Naive thymus-derived CD4-positive, alpha-beta T cell (primary cell): ENCODE data around the gene SRR. TPM values are rescaled to one million over a fixed set of nuclear protein-coding genes. Genes with fewer than 3 reads are reported as not detected.

ENCODE experiments used
- ATAC-seq: fragments of 150-1000 bp; cut with Tn5 transposase; 2 replicates; pipeline ENCODE4 v1.10.0; 2021; ENCODE audit warnings: mild to moderate bottlenecking, moderate library complexity
- CTCF ChIA-PET: fragments of 350-600 bp; sonication (Branson Sonifier 250); formaldehyde crosslinking; loops from one replicate; lab custom pipeline; 2021; ENCODE audit warnings: antibody characterized with exemption; lab: Charles Lee
- POLR2A ChIA-PET: fragments of 350-600 bp; sonication (Branson Sonifier 250); formaldehyde crosslinking; loops from one replicate; lab custom pipeline; 2021; ENCODE audit warnings: antibody characterized with exemption, inconsistent platforms; lab: Charles Lee
- DNase-seq, 9 donors: peaks; one replicate each; pipeline versions ENCODE4 v3.0.0 to v3.0.0-alpha.2; 2020 to 2022; ENCODE audit warnings: mixed read lengths in 1 of 9
- H3K27ac ChIP-seq: one replicate; pipeline ENCODE4 v1.7.0; 2013; ENCODE audit warnings: mild to moderate bottlenecking, low read depth, low read length, moderate library complexity
- H3K27me3 ChIP-seq, 2 donors: one replicate each; pipeline ENCODE4 v1.7.0; 2013; ENCODE audit warnings: low read length in 2 of 2, mild to moderate bottlenecking in 2 of 2, moderate library complexity in 2 of 2; ENCODE audit not compliant: control insufficient read depth in 2 of 2, insufficient read depth in 2 of 2
- H3K36me3 ChIP-seq, 3 experiments: 1 replicate in 2 of 3; 2 replicates in 1 of 3; pipeline ENCODE4 v1.7.0; 2013; ENCODE audit warnings: low read length in 3 of 3, mild to moderate bottlenecking in 3 of 3, moderate library complexity in 1 of 3; ENCODE audit not compliant: insufficient read depth in 3 of 3, control insufficient read depth in 2 of 3
- H3K4me1 ChIP-seq, 2 donors: one replicate each; pipeline ENCODE4 v1.7.0; 2013; ENCODE audit warnings: low read length in 2 of 2, mild to moderate bottlenecking in 2 of 2, moderate library complexity in 1 of 2; ENCODE audit not compliant: control insufficient read depth in 2 of 2, insufficient read depth in 2 of 2
- H3K4me3 ChIP-seq: 2 replicates; pipeline ENCODE4 v1.7.0; 2013; ENCODE audit warnings: mild to moderate bottlenecking, low read length
- H3K9me3 ChIP-seq, 3 experiments: 1 replicate in 2 of 3; 2 replicates in 1 of 3; pipeline ENCODE4 v1.7.0; 2013; ENCODE audit warnings: low read length in 3 of 3; ENCODE audit not compliant: control insufficient read depth in 2 of 3
- H3K27ac Mint-ChIP-seq, 9 donors: one replicate each; pipeline ENCODE4 v1.8.0; 2020 to 2022; ENCODE audit warnings: mixed read lengths in 9 of 9, mild to moderate bottlenecking in 8 of 9, moderate library complexity in 5 of 9, inconsistent platforms in 2 of 9
- H3K27me3 Mint-ChIP-seq, 5 donors: one replicate each; pipeline ENCODE4 v1.8.0; 2021 to 2022; ENCODE audit warnings: mixed read lengths in 5 of 5, mild to moderate bottlenecking in 1 of 5
- H3K36me3 Mint-ChIP-seq, 5 donors: one replicate each; pipeline ENCODE4 v1.8.0; 2020 to 2022; ENCODE audit warnings: mixed read lengths in 5 of 5, mild to moderate bottlenecking in 3 of 5, inconsistent platforms in 1 of 5
- H3K4me1 Mint-ChIP-seq, 7 donors: one replicate each; pipeline ENCODE4 v1.8.0; 2020 to 2022; ENCODE audit warnings: mixed read lengths in 7 of 7, mild to moderate bottlenecking in 3 of 7, inconsistent platforms in 1 of 7
- H3K4me3 Mint-ChIP-seq, 10 donors: one replicate each; pipeline ENCODE4 v1.8.0; 2020 to 2022; ENCODE audit warnings: mild to moderate bottlenecking in 10 of 10, mixed read lengths in 10 of 10, moderate library complexity in 6 of 10, inconsistent platforms in 2 of 10
- H3K9me3 Mint-ChIP-seq, 11 donors: one replicate each; pipeline ENCODE4 v1.8.0; 2020 to 2022; ENCODE audit warnings: mixed read lengths in 11 of 11, mild to moderate bottlenecking in 4 of 11, inconsistent platforms in 1 of 11, moderate library complexity in 1 of 11
- intact Hi-C, 2 donors: fragments of 100-400 bp; cut with micrococcal nuclease; formaldehyde crosslinking; loops; one replicate each; pipeline ENCODE4 v1.15.1; 2023
- polyA plus RNA-seq, 2 donors: library from polyadenylated mRNA; unstranded; fragments of 300-500 nt; fragmentation: Illumina TruSeq; gene quantifications; one replicate each; pipeline ENCODE4 v1.2.3, GENCODE V29; 2021
- total RNA-seq, 6 experiments: library from RNA in 5 of 6; stranded (reverse) in 5 of 6; gene quantifications; 1 replicate in 5 of 6; 2 replicates in 1 of 6; pipeline ENCODE4 v1.2.3 and lab custom pipeline; 2021 to 2026

SRR gene
- total and polyA plus RNA-seq, 7 experiments from 2014 or later = 3.1 to 16.0 (median 8.3) TPM

DNA sequence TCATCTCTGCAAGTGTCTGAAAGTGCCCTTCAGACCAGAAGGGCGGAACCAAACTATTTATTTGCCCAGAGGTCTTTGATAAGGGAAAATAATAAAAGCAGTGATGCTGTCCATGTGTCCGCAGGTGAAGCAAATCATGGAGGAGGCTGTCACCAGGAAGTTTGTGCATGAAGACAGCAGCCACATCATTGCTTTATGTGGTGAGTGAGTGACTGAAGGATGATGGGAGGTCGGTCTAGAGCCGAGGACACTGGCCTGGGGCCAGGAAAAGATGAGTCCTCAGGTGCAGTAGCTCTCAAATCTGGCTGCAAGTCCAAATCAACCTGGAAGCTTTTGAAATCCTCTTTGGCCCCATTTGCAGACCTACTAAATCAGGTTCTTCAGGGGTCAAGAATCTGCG, 39.7 kb downstream of the SRR start:
- peak overlapping the region in 1 of 9 donors; percentile 63 for H3K27ac Mint-ChIP-seq
- H3K9me3 Mint-ChIP-seq = no peaks in the 10 kb centered on the region
- H3K4me1 ChIP-seq = peaks cover 0 to under 1% of the 10 kb centered on the region in 2 donors
- H3K27me3 Mint-ChIP-seq = no peaks in the 10 kb centered on the region
- H3K4me3 ChIP-seq = no peak overlapping the region
- H3K36me3 Mint-ChIP-seq = peaks cover 0 to 16% (median 7%) of the 10 kb centered on the region in 5 donors
- ChIA-PET CTCF (no interaction called here), POLR2A (interaction anchor here (1.0 kb wide), 1 partner anchor 12 kb away, joined by 4 read pairs; no protein-coding TSS in a partner anchor)
- H3K4me1 Mint-ChIP-seq = peaks cover 7 to 26% (median 17%) of the 10 kb centered on the region in 7 donors
- no peak overlapping the region for H3K4me3 Mint-ChIP-seq
- H3K27me3 ChIP-seq = no peaks in the 10 kb centered on the region
- H3K36me3 ChIP-seq = peaks cover 0 to 36% (median 4%) of the 10 kb centered on the region in 3 experiments
- DNase-seq (no peak), ATAC-seq (peak; percentile 32)
- H3K27ac ChIP-seq = no peak overlapping the region
- H3K9me3 ChIP-seq = no peaks in the 10 kb centered on the region
- intact Hi-C loops = no loop called here

- DNase-seq (no peak), ATAC-seq (no peak)
- H3K4me1 Mint-ChIP-seq = peaks cover 3 to 18% (median 12%) of the 10 kb centered on the region in 7 donors
- POLR2A ChIA-PET = no interaction called here
- H3K27ac ChIP-seq = no peak overlapping the region
- intact Hi-C loops = no loop called here
- H3K27me3 Mint-ChIP-seq = no peaks in the 10 kb centered on the region
- H3K4me1 ChIP-seq = no peaks in the 10 kb centered on the region
- H3K27me3 ChIP-seq = no peaks in the 10 kb centered on the region
- no peak overlapping the region for H3K4me3 Mint-ChIP-seq
- H3K9me3 Mint-ChIP-seq = no peaks in the 10 kb centered on the region
- H3K9me3 ChIP-seq = no peaks in the 10 kb centered on the region
- CTCF ChIA-PET = no interaction called here
- peaks cover 0 to 36% (median 4%) of the 10 kb centered on the region in 3 experiments for H3K36me3 ChIP-seq
- peaks cover 0 to 16% (median 7%) of the 10 kb centered on the region in 5 donors for H3K36me3 Mint-ChIP-seq
- H3K4me3 ChIP-seq = no peak overlapping the region
- H3K27ac Mint-ChIP-seq = no peak overlapping the region
Measured at GRCh38 chr17:2344528-2344927, 40.8 kb downstream of the SRR start.

GRCh38 chr17:2346475-2346874, 42.7 kb downstream of the SRR start:
- Mint-ChIP-seq H3K4me1 (peaks cover 3 to 13% (median 8%) of the 10 kb centered on the region in 7 donors), H3K4me3 (no peak overlapping the region), H3K36me3 (peaks cover 0 to 16% (median 7%) of the 10 kb centered on the region in 5 donors), H3K9me3 (peaks cover 0 to 2% (median 0%) of the 10 kb centered on the region in 11 donors), H3K27me3 (no peaks in the 10 kb centered on the region), H3K27ac (no peak overlapping the region)
- Histone ChIP-seq H3K27me3 (no peaks in the 10 kb centered on the region), H3K4me1 (no peaks in the 10 kb centered on the region), H3K4me3 (no peak overlapping the region), H3K9me3 (no peaks in the 10 kb centered on the region), H3K27ac (no peak overlapping the region), H3K36me3 (peaks cover 0 to 28% (median 4%) of the 10 kb centered on the region in 3 experiments)
- intact Hi-C loops = no loop called here
- DNase-seq = no peak
- ATAC-seq = no peak
- ChIA-PET POLR2A (interaction anchor here (2.1 kb wide), 1 partner anchor 9 kb away, joined by 7 read pairs; the partner anchor contains the start of genes SGSM2 and TSR1), CTCF (no interaction called here)

GRCh38 chr17:2347805-2348685, 44.3 kb downstream of the SRR start:
- Histone ChIP-seq H3K4me1 (peaks cover 0 to 3% of the 10 kb centered on the region in 2 donors), H3K27ac (no peak overlapping the region), H3K4me3 (no peak overlapping the region), H3K9me3 (no peaks in the 10 kb centered on the region), H3K36me3 (peaks cover 0 to 23% (median 4%) of the 10 kb centered on the region in 3 experiments), H3K27me3 (no peaks in the 10 kb centered on the region)
- Mint-ChIP-seq H3K36me3 (peaks cover 0 to 12% (median 3%) of the 10 kb centered on the region in 5 donors), H3K27me3 (no peaks in the 10 kb centered on the region), H3K27ac (no peak overlapping the region), H3K4me1 (peaks cover 5 to 11% (median 9%) of the 10 kb centered on the region in 7 donors), H3K4me3 (no peak overlapping the region), H3K9me3 (peaks cover 0 to 2% (median 0%) of the 10 kb centered on the region in 11 donors)
- DNase-seq (no peak), ATAC-seq (no peak)
- intact Hi-C loops = no loop called here
- CTCF ChIA-PET = interaction anchor here (0.5 to 1.0 kb wide), 2 partner anchors 12 to 86 kb away, joined by 3 to 5 read pairs; partner anchors contain the start of gene TSR1
- POLR2A ChIA-PET = interaction anchor here (0.7 to 1.4 kb wide), 2 partner anchors 9 to 12 kb away, joined by 3 to 4 read pairs; partner anchors contain the start of gene TSR1

- Mint-ChIP-seq H3K27ac (no peak overlapping the region), H3K4me3 (no peak overlapping the region), H3K36me3 (no peaks in the 10 kb centered on the region), H3K9me3 (peaks cover 0 to 2% (median 0%) of the 10 kb centered on the region in 11 donors), H3K27me3 (no peaks in the 10 kb centered on the region), H3K4me1 (peaks cover 15 to 23% (median 19%) of the 10 kb centered on the region in 7 donors)
- ATAC-seq (no peak), DNase-seq (no peak)
- H3K9me3 ChIP-seq = no peaks in the 10 kb centered on the region
- no peak overlapping the region for H3K4me3 ChIP-seq
- CTCF ChIA-PET = no interaction called here
- no peak overlapping the region for H3K27ac ChIP-seq
- no peaks in the 10 kb centered on the region for H3K27me3 ChIP-seq
- intact Hi-C loops = no loop called here
- H3K4me1 ChIP-seq = peaks cover 15 to 19% of the 10 kb centered on the region in 2 donors
- peaks cover 0 to 3% (median 0%) of the 10 kb centered on the region in 3 experiments for H3K36me3 ChIP-seq
- POLR2A ChIA-PET = interaction anchor here (0.6 to 1.6 kb wide), 2 partner anchors 13 to 328 kb away, joined by 3 to 7 read pairs; no protein-coding TSS in a partner anchor
Measured at GRCh38 chr17:2351269-2351668, 47.5 kb downstream of the SRR start.

- Histone ChIP-seq H3K4me3 (no peak overlapping the region), H3K9me3 (no peaks in the 10 kb centered on the region), H3K27ac (no peak overlapping the region), H3K36me3 (peaks cover 0 to 6% (median 0%) of the 10 kb centered on the region in 3 experiments), H3K27me3 (no peaks in the 10 kb centered on the region), H3K4me1 (peaks cover 15 to 19% of the 10 kb centered on the region in 2 donors)
- peak overlapping the region; percentile 51 to 97 (median 87) for H3K27ac Mint-ChIP-seq
- CTCF ChIA-PET = interaction anchor here (0.6 to 2.2 kb wide), 5 partner anchors 10 to 632 kb away, joined by 3 to 18 read pairs (median 5); partner anchors contain the start of gene TSR1
- intact Hi-C loops = no loop called here
- H3K9me3 Mint-ChIP-seq = peaks cover 0 to 2% (median 0%) of the 10 kb centered on the region in 11 donors
- POLR2A ChIA-PET = interaction anchor here (0.7 to 2.4 kb wide), 4 partner anchors 16 to 705 kb away, joined by 3 to 18 read pairs (median 8); partner anchors contain the start of genes MNT, SGSM2 and TSR1
- peaks cover 16 to 23% (median 21%) of the 10 kb centered on the region in 7 donors for H3K4me1 Mint-ChIP-seq
- peaks cover 0 to 4% (median 2%) of the 10 kb centered on the region in 5 donors for H3K36me3 Mint-ChIP-seq
- ATAC-seq = no peak
- DNase-seq = no peak
- peak overlapping the region in 7 of 10 donors; percentile 2 to 83 (median 75) for H3K4me3 Mint-ChIP-seq
- H3K27me3 Mint-ChIP-seq = no peaks in the 10 kb centered on the region
Measured at GRCh38 chr17:2354311-2354710, 50.6 kb downstream of the SRR start.
